Cardiac fibroblast (primary cell): Measurements from ENCODE around the gene MICU2.

Experiments
- DNase-seq, 2 donors: peaks; one replicate each; pipeline versions ENCODE4 v3.0.0 to v3.0.0-alpha.2; 2010; ENCODE audit warnings: low read depth in 2 of 2
- H3K4me3 ChIP-seq, 2 donors: replicated peaks in 1 of 2; 1 replicate in 1 of 2; 2 replicates in 1 of 2; pipeline ENCODE4 v1.5.1; 2011; ENCODE audit warnings: low read depth in 2 of 2, low read length in 2 of 2, mild to moderate bottlenecking in 2 of 2, moderate library complexity in 1 of 2
- CTCF ChIP-seq: IDR thresholded peaks from one replicate; pipeline ENCODE4 v1.5.1; 2011; ENCODE audit warnings: low read depth, mild to moderate bottlenecking, low read length, inconsistent platforms

Gene MICU2

GRCh38 chr13:21517576-21517975 lies 86.4 kb downstream of the MICU2 start:
- DNase-seq = no peak
- H3K4me3 ChIP-seq = no peak overlapping the region
- no peak for TF ChIP-seq CTCF

GRCh38 chr13:21516805-21517204 lies 87.2 kb downstream of the MICU2 start:
- no peak overlapping the region for H3K4me3 ChIP-seq
- TF ChIP-seq CTCF = no peak
- DNase-seq = no peak

GRCh38 chr13:21511849-21512248 lies 92.1 kb downstream of the MICU2 start:
- H3K4me3 ChIP-seq = no peak overlapping the region
- no peak for TF ChIP-seq CTCF
- DNase-seq = peak; percentile 4 to 14

GRCh38 chr13:21504379-21504778 lies 99.6 kb downstream of the MICU2 start:
- TF ChIP-seq CTCF = no peak
- H3K4me3 ChIP-seq = no peak overlapping the region
- DNase-seq = no peak

- H3K4me3 ChIP-seq = no peak overlapping the region
- no peak for DNase-seq
- no peak for TF ChIP-seq CTCF
Measured at GRCh38 chr13:21501686-21502085, 102.3 kb downstream of the MICU2 start.

GRCh38 chr13:21486322-21486721 lies 117.6 kb downstream of the MICU2 start:
- DNase-seq = no peak
- no peak overlapping the region for H3K4me3 ChIP-seq
- no peak for TF ChIP-seq CTCF

- no peak overlapping the region for H3K4me3 ChIP-seq
Measured at GRCh38 chr13:21483748-21484147, 120.2 kb downstream of the MICU2 start.

More at GRCh38 chr13:21483748-21484147, 120.2 kb downstream of the MICU2 start:
- TF ChIP-seq CTCF = no peak
- DNase-seq = no peak
